ENCODE measurements around the gene MAGI1. TPM values are rescaled to one million over a fixed set of nuclear protein-coding genes. Genes with fewer than 3 reads are reported as not detected.
A peak's percentile ranks its signal among the peaks of the same experiment; 100 is the strongest.
"Not testable (repeated sequence)": the region's sequence is repeated elsewhere in the genome, so short reads cannot be mapped to it uniquely, and the experiment has no call there.

MAGI1 gene
- total RNA-seq, 1 donor from 2014 or later, result 18.7 TPM

DNA sequence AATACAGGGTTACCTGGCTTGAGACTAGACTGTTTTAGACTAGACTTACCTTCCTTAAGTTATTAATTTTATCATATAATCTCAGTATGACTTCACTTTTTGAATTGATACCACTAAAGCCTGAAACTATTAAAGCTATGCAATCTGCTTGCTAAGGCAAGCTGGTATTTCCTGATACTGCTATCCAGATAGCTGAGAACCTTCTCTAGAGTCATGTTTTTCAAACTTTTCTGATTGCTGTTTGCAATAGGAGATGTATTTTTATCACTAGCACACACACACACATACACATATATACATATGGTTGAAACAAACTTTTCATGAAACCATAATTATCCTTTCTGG lies 9.3 kb upstream of the MAGI1 start:
- Mint-ChIP-seq H3K4me1 (ENCODE audit: low read depth) (peaks cover 35% of the 10 kb centered on the region), H3K36me3 (ENCODE audit: low read depth) (no peaks in the 10 kb centered on the region), H3K27me3 (ENCODE audit: low read depth) (no peaks in the 10 kb centered on the region), H3K4me3 (ENCODE audit: unreplicated experiment) (no peak overlapping the region), H3K9me3 (ENCODE audit: low read depth) (peaks cover 5% of the 10 kb centered on the region), H3K27ac (ENCODE audit: unreplicated experiment) (peak overlapping the region; percentile 86)
- no peak for TF ChIP-seq CTCF (IDR thresholded peaks at IDR 0.05)
- DNase-seq (ENCODE audit: low spot score), result no peak

DNA sequence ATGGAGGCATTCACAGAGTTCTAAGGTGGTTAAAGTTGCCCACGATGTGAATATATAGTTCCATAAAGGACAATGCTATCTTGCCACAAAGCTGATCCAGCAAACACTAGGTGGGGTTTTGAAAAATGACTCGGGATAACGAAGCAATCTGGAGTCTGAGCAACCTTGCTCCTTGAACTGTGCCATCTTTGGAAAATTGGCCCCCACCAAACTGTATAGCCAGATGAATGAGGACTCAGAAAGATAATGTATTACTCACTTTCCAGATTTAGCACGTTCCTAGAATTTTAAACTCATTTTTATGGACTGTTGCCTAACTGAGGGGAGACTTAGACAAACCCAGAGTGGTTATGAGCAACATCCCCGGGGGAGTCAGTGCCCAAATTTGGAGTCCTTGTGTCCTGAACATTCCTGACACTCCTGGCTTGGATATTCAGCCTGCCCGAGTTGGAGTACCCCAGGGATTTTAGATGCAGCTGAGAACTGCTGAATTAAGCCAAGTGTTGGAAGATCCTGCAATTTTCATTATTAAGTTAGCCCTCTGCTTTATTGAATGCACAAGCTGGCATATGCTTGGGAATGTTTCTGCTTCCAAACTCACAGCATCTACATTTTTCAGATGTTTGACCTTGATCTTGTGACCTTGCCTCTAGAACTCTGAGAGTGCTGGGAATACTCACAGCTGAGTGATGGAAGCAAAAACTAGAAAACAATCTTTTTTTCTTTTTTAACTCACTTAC lies 8.8 kb upstream of the MAGI1 start:
- no peak for DNase-seq (ENCODE audit: low spot score)
- H3K27ac Mint-ChIP-seq (ENCODE audit: unreplicated experiment), result peak overlapping the region; percentile 86
- peak; percentile 34 for TF ChIP-seq CTCF (IDR thresholded peaks at IDR 0.05)
- peaks cover 29% of the 10 kb centered on the region for H3K4me1 Mint-ChIP-seq (ENCODE audit: low read depth)
- H3K36me3 Mint-ChIP-seq (ENCODE audit: low read depth), result no peaks in the 10 kb centered on the region
- H3K27me3 Mint-ChIP-seq (ENCODE audit: low read depth), result no peaks in the 10 kb centered on the region
- peaks cover 5% of the 10 kb centered on the region for H3K9me3 Mint-ChIP-seq (ENCODE audit: low read depth)
- no peak overlapping the region for H3K4me3 Mint-ChIP-seq (ENCODE audit: unreplicated experiment)

DNA sequence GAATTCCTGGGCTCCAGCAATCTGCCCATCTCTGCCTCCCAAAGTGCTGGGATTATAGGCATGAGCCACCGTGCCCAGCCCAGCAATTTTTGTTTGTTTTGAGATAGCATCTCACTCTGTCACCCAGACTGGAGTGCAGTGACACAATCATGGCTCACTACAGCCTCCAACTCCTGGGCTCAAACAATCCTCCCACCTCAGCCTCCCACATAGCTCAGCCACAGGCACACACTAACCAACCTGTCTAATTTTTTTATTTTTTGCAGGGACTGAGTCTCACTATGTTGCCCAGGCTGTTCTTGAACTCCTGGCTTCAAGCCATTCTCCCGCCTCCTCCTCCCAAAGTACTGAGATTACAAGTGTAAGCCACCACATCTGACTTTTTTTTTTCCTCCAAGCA lies 7.6 kb upstream of the MAGI1 start:
- not testable (repeated sequence) for H3K27me3 Mint-ChIP-seq (ENCODE audit: low read depth); H3K27ac Mint-ChIP-seq (ENCODE audit: unreplicated experiment); H3K4me3 Mint-ChIP-seq (ENCODE audit: unreplicated experiment); DNase-seq (ENCODE audit: low spot score); H3K9me3 Mint-ChIP-seq (ENCODE audit: low read depth); H3K36me3 Mint-ChIP-seq (ENCODE audit: low read depth)
- peaks cover 28% of the 10 kb centered on the region for H3K4me1 Mint-ChIP-seq (ENCODE audit: low read depth)

- peaks cover 29% of the 10 kb centered on the region for H3K4me1 Mint-ChIP-seq (ENCODE audit: low read depth)
- no peaks in the 10 kb centered on the region for H3K27me3 Mint-ChIP-seq (ENCODE audit: low read depth)
- H3K4me3 Mint-ChIP-seq (ENCODE audit: unreplicated experiment), result no peak overlapping the region
- no peak for DNase-seq (ENCODE audit: low spot score)
- no peaks in the 10 kb centered on the region for H3K36me3 Mint-ChIP-seq (ENCODE audit: low read depth)
- no peak for TF ChIP-seq CTCF (IDR thresholded peaks at IDR 0.05)
- H3K9me3 Mint-ChIP-seq (ENCODE audit: low read depth), result no peaks in the 10 kb centered on the region
- H3K27ac Mint-ChIP-seq (ENCODE audit: unreplicated experiment), result no peak overlapping the region
These were observed 3.1 kb upstream of the MAGI1 start for GRCh38 chr3:66041828-66042227.

- peaks cover 36% of the 10 kb centered on the region for H3K4me1 Mint-ChIP-seq (ENCODE audit: low read depth)
- no peak overlapping the region for H3K4me3 Mint-ChIP-seq (ENCODE audit: unreplicated experiment)
These were observed 2.4 kb upstream of the MAGI1 start for GRCh38 chr3:66041116-66041515.

More at GRCh38 chr3:66041116-66041515, 2.4 kb upstream of the MAGI1 start:
- no peak for DNase-seq (ENCODE audit: low spot score)
- TF ChIP-seq CTCF (IDR thresholded peaks at IDR 0.05), result no peak
- Mint-ChIP-seq H3K27me3 (ENCODE audit: low read depth) (no peaks in the 10 kb centered on the region), H3K27ac (ENCODE audit: unreplicated experiment) (peak overlapping the region; percentile 61), H3K9me3 (ENCODE audit: low read depth) (no peaks in the 10 kb centered on the region), H3K36me3 (ENCODE audit: low read depth) (no peaks in the 10 kb centered on the region)
